CD14-positive monocyte (primary cell): ENCODE results near the gene ARID3B. TPM values are rescaled to one million over a fixed set of nuclear protein-coding genes. Genes with fewer than 3 reads are reported as not detected.

Source experiments
- DNase-seq, 3 donors: peaks; one replicate each; pipeline ENCODE4 v3.0.0-alpha.2; 2011 to 2022
- H2AFZ ChIP-seq: 2 replicates; pipeline ENCODE4 v1.6.0; 2012; ENCODE audit warnings: mild to moderate bottlenecking, low read depth, low read length, inconsistent platforms; ENCODE audit not compliant: insufficient read depth, poor library complexity, severe bottlenecking
- H3K27ac ChIP-seq, 2 donors: 1 replicate in 1 of 2; 2 replicates in 1 of 2; pipeline ENCODE4 v1.5.1; 2012 to 2013; ENCODE audit warnings: low read length in 2 of 2, control low read depth in 1 of 2, inconsistent platforms in 1 of 2, low read depth in 1 of 2, mild to moderate bottlenecking in 1 of 2
- H3K27me3 ChIP-seq, 2 donors: one replicate each; pipeline versions ENCODE4 v1.6.0 to v1.6.1; 2011 to 2013; ENCODE audit warnings: low read length in 2 of 2; ENCODE audit not compliant: control insufficient read depth in 2 of 2, insufficient read depth in 2 of 2
- H3K36me3 ChIP-seq, 2 donors: replicated peaks in 1 of 2; 1 replicate in 1 of 2; 2 replicates in 1 of 2; pipeline versions ENCODE4 v1.5.1 to v1.6.1; 2012 to 2013; ENCODE audit warnings: low read length in 2 of 2, control low read depth in 1 of 2, inconsistent platforms in 1 of 2, mild to moderate bottlenecking in 1 of 2; ENCODE audit not compliant: insufficient read depth in 2 of 2, control insufficient read depth in 1 of 2
- H3K4me1 ChIP-seq, 2 donors: 1 replicate in 1 of 2; 2 replicates in 1 of 2; pipeline versions ENCODE4 v1.5.1 to v1.6.1; 2012 to 2013; ENCODE audit warnings: low read length in 2 of 2, control low read depth in 1 of 2, inconsistent platforms in 1 of 2, mild to moderate bottlenecking in 1 of 2, moderate library complexity in 1 of 2; ENCODE audit not compliant: insufficient read depth in 2 of 2, control insufficient read depth in 1 of 2
- H3K4me2 ChIP-seq: replicated peaks from 2 replicates; pipeline ENCODE3; 2012; ENCODE audit warnings: low read length, moderate library complexity, mild to moderate bottlenecking; ENCODE audit not compliant: poor library complexity, severe bottlenecking; ENCODE audit errors: extremely low read depth
- H3K4me3 ChIP-seq, 3 experiments: fragments of 200-600 bp in 1 of 3; sonication (generic) in 1 of 3; replicated peaks in 1 of 3; 1 replicate in 2 of 3; 2 replicates in 1 of 3; pipeline ENCODE4 v1.5.1; 2011 to 2013; ENCODE audit warnings: low read length in 3 of 3, mild to moderate bottlenecking in 3 of 3, control low read depth in 2 of 3, low read depth in 2 of 3, inconsistent platforms in 1 of 3, moderate library complexity in 1 of 3
- H3K79me2 ChIP-seq: 2 replicates; pipeline ENCODE4 v1.6.0; 2012; ENCODE audit warnings: mild to moderate bottlenecking, control low read depth, inconsistent platforms, low read length, moderate library complexity; ENCODE audit not compliant: insufficient read depth
- H3K9ac ChIP-seq: 2 replicates; pipeline ENCODE4 v1.6.0; 2017; ENCODE audit warnings: low read length, mild to moderate bottlenecking; ENCODE audit not compliant: insufficient read depth, poor library complexity, severe bottlenecking
- H3K9me3 ChIP-seq, 2 donors: replicated peaks in 1 of 2; 1 replicate in 1 of 2; 2 replicates in 1 of 2; pipeline versions ENCODE4 v1.5.1 to v1.6.1; 2012 to 2013; ENCODE audit warnings: low read length in 2 of 2, control low read depth in 1 of 2; ENCODE audit not compliant: control insufficient read depth in 1 of 2, insufficient read depth in 1 of 2
- H4K20me1 ChIP-seq: 2 replicates; pipeline ENCODE4 v1.6.0; 2012; ENCODE audit warnings: mild to moderate bottlenecking, low read length, control low read depth, moderate library complexity; ENCODE audit not compliant: insufficient read depth
- H3K27ac Mint-ChIP-seq, 7 donors: one replicate each; pipeline ENCODE4 v1.8.0; 2020; ENCODE audit warnings: mild to moderate bottlenecking in 7 of 7, mixed read lengths in 7 of 7, moderate library complexity in 6 of 7, inconsistent platforms in 2 of 7
- H3K27me3 Mint-ChIP-seq, 3 donors: one replicate each; pipeline ENCODE4 v1.8.0; 2021 to 2022; ENCODE audit warnings: low read depth in 3 of 3, mild to moderate bottlenecking in 3 of 3, mixed read lengths in 3 of 3, moderate library complexity in 3 of 3, inconsistent platforms in 1 of 3
- H3K36me3 Mint-ChIP-seq, 2 donors: one replicate each; pipeline ENCODE4 v1.8.0; 2020; ENCODE audit warnings: mixed read lengths in 2 of 2, inconsistent platforms in 1 of 2, mild to moderate bottlenecking in 1 of 2
- H3K4me1 Mint-ChIP-seq: one replicate; pipeline ENCODE4 v1.8.0; 2020; ENCODE audit warnings: mild to moderate bottlenecking, mixed read lengths
- H3K4me3 Mint-ChIP-seq, 2 donors: one replicate each; pipeline ENCODE4 v1.8.0; 2020; ENCODE audit warnings: mild to moderate bottlenecking in 2 of 2, mixed read lengths in 2 of 2, moderate library complexity in 1 of 2
- H3K9me3 Mint-ChIP-seq, 7 donors: one replicate each; pipeline ENCODE4 v1.8.0; 2020 to 2022; ENCODE audit warnings: mixed read lengths in 7 of 7, mild to moderate bottlenecking in 6 of 7, moderate library complexity in 6 of 7, inconsistent platforms in 2 of 7
- WGBS: methylation state at CpG from one replicate; pipeline ENCODE4 v1.1.5; 2013; ENCODE audit warnings: missing lambda C conversion rate; ENCODE audit not compliant: insufficient coverage; 5-methylcytosine and 5-hydroxymethylcytosine counted together
- intact Hi-C, 2 donors: fragments of 100-400 bp; cut with micrococcal nuclease; formaldehyde crosslinking; loops; one replicate each; pipeline versions ENCODE4 v1.15.0 to v1.15.1; 2023
- polyA plus RNA-seq, 3 donors: library from polyadenylated mRNA; depleted of rRNA in 1 of 3; unstranded in 2 of 3; stranded (reverse) in 1 of 3; fragments of 300-500 nt in 2 of 3; fragments of >200 nt in 1 of 3; fragmentation: Illumina TruSeq in 2 of 3; gene quantifications; 1 replicate in 2 of 3; 2 replicates in 1 of 3; pipeline ENCODE4 v1.2.3, GENCODE V29; 2012 to 2021
- TF ChIP-seq, protein P1 (sequence below): fragments of 200-600 bp; IDR thresholded peaks from one replicate; pipeline ENCODE4 v1.8.0; 2022; ENCODE audit warnings: antibody characterized with exemption, mild to moderate bottlenecking

The ARID3B gene
- polyA plus RNA-seq, 3 donors = 2.3 to 17.4 (median 4.4) TPM

DNA sequence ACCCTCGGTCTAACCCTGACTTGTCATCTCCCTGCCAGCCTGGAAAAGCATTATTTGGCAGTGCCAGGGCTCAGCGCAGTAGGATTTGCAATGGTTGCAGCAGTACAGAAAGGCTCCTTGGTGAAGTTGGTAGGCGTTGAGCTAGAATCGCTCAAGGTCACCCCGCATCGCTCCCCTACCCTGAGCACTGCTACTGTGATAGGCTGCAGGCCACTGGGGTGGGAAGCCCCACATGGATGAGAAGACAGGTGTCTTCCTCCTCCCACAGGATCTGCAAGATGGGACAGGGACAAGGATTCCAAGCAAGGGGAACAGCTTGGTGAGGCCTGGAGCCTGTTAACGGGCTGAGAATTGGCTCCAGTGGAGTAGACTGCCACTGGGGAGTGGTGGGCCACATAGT, 85.3 kb downstream of the ARID3B start:
- no peak overlapping the region for H3K9ac ChIP-seq
- 100% methylated on average over 3 of the region's 7 CpGs for WGBS
- Mint-ChIP-seq H3K36me3 (peaks cover 89 to 97% of the 10 kb centered on the region in 2 donors), H3K27ac (peak overlapping the region in 3 of 7 donors; percentile 13 to 61 (median 60)), H3K4me1 (peaks cover 6% of the 10 kb centered on the region), H3K4me3 (no peak overlapping the region), H3K9me3 (no peaks in the 10 kb centered on the region), H3K27me3 (peaks cover 0 to 4% (median 0%) of the 10 kb centered on the region in 3 donors)
- peaks cover 24% of the 10 kb centered on the region for H3K79me2 ChIP-seq
- no peaks in the 10 kb centered on the region for H3K27me3 ChIP-seq
- peaks cover 100% of the 10 kb centered on the region for H4K20me1 ChIP-seq
- no peak for DNase-seq
- H3K4me1 ChIP-seq = no peaks in the 10 kb centered on the region
- no peak overlapping the region for H3K4me3 ChIP-seq
- no peak overlapping the region for H2AFZ ChIP-seq
- TF ChIP-seq, protein P1, sequence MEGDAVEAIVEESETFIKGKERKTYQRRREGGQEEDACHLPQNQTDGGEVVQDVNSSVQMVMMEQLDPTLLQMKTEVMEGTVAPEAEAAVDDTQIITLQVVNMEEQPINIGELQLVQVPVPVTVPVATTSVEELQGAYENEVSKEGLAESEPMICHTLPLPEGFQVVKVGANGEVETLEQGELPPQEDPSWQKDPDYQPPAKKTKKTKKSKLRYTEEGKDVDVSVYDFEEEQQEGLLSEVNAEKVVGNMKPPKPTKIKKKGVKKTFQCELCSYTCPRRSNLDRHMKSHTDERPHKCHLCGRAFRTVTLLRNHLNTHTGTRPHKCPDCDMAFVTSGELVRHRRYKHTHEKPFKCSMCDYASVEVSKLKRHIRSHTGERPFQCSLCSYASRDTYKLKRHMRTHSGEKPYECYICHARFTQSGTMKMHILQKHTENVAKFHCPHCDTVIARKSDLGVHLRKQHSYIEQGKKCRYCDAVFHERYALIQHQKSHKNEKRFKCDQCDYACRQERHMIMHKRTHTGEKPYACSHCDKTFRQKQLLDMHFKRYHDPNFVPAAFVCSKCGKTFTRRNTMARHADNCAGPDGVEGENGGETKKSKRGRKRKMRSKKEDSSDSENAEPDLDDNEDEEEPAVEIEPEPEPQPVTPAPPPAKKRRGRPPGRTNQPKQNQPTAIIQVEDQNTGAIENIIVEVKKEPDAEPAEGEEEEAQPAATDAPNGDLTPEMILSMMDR = no peak
- intact Hi-C loops = no loop called here
- no peak overlapping the region for H3K4me2 ChIP-seq
- H3K36me3 ChIP-seq = peaks cover 99 to 100% of the 10 kb centered on the region in 2 donors
- peak overlapping the region in 1 of 2 donors; percentile 27 for H3K27ac ChIP-seq
- H3K9me3 ChIP-seq = no peaks in the 10 kb centered on the region

DNA sequence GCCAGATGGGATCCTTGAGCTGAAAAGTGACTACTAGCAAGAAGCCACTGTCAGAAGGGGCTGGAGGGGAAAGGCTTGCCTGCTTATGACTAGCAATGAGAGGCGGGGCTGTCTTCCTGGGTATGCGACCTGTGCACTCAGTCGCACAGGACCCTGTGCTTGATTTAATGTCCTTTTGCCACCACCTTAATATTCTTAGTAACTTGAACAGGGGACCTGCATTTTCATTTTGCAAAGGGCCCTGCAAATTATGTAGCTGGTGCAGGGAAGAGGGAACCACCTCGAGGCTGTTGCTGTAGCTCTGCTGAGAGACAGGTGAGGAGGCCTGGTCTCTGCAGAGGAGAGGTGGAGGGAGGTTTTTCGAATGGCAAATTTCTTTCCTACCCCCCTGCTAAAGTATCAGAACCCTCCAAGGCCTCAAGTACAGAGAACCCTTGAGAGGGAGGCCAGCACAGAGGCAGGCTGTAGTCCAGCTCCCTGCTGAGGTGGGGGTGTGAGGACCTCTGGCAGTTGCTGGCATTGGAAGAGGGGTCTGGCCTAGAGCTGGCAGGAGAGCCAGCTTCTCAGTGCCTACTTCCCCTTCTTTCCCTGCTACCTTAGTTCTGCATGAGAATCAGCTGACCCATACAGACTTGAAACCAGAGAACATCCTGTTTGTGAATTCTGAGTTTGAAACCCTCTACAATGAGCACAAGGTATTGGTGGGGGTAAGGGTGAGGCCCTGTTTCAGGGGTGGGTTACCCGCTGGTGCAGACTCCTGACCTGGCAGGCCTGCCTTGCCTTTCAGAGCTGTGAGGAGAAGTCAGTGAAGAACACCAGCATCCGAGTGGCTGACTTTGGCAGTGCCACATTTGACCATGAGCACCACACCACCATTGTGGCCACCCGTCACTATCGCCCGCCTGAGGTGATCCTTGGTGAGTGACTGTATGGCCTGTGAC, 86.0 kb downstream of the ARID3B start:
- no peak overlapping the region for H3K9ac ChIP-seq
- no peaks in the 10 kb centered on the region for H3K9me3 Mint-ChIP-seq
- 70% methylated on average over 5 of the region's 10 CpGs for WGBS
- H4K20me1 ChIP-seq = peaks cover 100% of the 10 kb centered on the region
- no peaks in the 10 kb centered on the region for H3K27me3 ChIP-seq
- peaks cover 0 to 4% (median 0%) of the 10 kb centered on the region in 3 donors for H3K27me3 Mint-ChIP-seq
- no peak overlapping the region for H3K4me2 ChIP-seq
- no peak overlapping the region for H2AFZ ChIP-seq
- H3K27ac ChIP-seq = peak overlapping the region in 1 of 2 donors; percentile 27
- DNase-seq = no peak
- peaks cover 86 to 95% of the 10 kb centered on the region in 2 donors for H3K36me3 Mint-ChIP-seq
- peak overlapping the region in 3 of 7 donors; percentile 13 to 61 (median 60) for H3K27ac Mint-ChIP-seq
- H3K36me3 ChIP-seq = peaks cover 97 to 100% of the 10 kb centered on the region in 2 donors
- H3K4me3 Mint-ChIP-seq = no peak overlapping the region
- H3K79me2 ChIP-seq = peaks cover 18% of the 10 kb centered on the region
- H3K4me3 ChIP-seq = no peak overlapping the region
- TF ChIP-seq, protein P1 = no peak
- H3K4me1 Mint-ChIP-seq = peaks cover 6% of the 10 kb centered on the region
- H3K4me1 ChIP-seq = no peaks in the 10 kb centered on the region
- no peaks in the 10 kb centered on the region for H3K9me3 ChIP-seq
- intact Hi-C loops = no loop called here
